Hepatocyte (in vitro differentiated cells): ENCODE measurements around the gene TGFBR3L.
"Not testable (repeated sequence)": the region's sequence is repeated elsewhere in the genome, so short reads cannot be mapped to it uniquely, and the experiment has no call there.

Source experiments
- EZH2 ChIP-seq: fragments of 200-600 bp; sonication (generic); IDR thresholded peaks from 2 replicates; pipeline ENCODE4 v1.6.1; 2016; ENCODE audit warnings: antibody characterized with exemption, mild to moderate bottlenecking, borderline replicate concordance
- TF ChIP-seq, protein P1 (sequence below): fragments of 200-600 bp; sonication (generic); IDR thresholded peaks from 2 replicates; pipeline ENCODE4 v1.5.1; 2016; ENCODE audit warnings: antibody characterized with exemption, mild to moderate bottlenecking; ENCODE audit not compliant: poor library complexity

- TF ChIP-seq, protein P1, sequence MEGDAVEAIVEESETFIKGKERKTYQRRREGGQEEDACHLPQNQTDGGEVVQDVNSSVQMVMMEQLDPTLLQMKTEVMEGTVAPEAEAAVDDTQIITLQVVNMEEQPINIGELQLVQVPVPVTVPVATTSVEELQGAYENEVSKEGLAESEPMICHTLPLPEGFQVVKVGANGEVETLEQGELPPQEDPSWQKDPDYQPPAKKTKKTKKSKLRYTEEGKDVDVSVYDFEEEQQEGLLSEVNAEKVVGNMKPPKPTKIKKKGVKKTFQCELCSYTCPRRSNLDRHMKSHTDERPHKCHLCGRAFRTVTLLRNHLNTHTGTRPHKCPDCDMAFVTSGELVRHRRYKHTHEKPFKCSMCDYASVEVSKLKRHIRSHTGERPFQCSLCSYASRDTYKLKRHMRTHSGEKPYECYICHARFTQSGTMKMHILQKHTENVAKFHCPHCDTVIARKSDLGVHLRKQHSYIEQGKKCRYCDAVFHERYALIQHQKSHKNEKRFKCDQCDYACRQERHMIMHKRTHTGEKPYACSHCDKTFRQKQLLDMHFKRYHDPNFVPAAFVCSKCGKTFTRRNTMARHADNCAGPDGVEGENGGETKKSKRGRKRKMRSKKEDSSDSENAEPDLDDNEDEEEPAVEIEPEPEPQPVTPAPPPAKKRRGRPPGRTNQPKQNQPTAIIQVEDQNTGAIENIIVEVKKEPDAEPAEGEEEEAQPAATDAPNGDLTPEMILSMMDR = not testable (repeated sequence)
- TF ChIP-seq EZH2 = not testable (repeated sequence)
Measured at GRCh38 chr19:7961082-7961481, 46.5 kb downstream of the TGFBR3L start.
